ENCODE data around the gene PLXNB2.

The PLXNB2 gene

DNA sequence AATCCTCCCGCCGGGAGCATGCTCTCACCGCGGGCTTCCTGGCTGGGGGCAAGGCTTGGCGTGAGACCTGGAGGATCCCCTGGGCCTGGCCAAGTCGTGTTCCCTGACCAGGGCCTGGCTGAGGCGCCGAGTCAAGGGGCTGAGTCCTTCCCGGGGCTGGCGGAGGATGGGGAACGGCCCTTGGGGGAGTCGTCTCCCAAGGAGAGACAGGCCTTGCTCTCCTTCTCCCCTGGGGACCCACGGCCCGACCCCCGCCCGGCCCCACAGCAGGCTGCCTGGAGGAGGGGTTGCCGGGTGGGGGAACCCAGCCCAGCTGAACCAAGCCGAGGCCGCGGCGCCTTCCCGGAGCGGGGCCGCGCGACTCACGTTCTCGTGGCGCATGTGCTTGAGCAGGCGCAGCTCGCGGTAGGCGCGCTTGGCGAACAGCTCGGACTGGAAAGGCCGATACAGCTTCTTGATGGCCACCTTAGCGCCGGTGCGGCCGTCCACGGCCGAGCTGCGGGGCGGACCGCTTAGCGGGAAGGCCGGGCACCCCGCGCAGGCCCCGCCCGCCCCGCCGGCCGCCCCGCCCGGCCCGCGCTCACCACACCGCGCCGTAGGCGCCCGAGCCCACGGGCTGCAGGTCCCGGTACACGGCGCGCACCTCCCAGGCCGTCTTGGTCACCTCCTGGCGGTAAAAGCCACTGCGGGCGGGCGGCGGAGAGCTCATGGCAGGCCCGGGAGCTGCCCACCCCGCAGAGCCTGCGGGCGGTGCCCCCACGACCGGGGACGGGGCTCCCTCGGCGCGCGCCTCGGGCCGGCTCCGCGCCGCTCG is 46.4 kb downstream of the PLXNB2 start:
- peak; percentile 59 for DNase-seq
- in situ Hi-C loops (cut with HindIII; ENCODE audit: low pct_ligation_motif_present, low pct_unique_long_range_greater_than_20kb, low sequenced_read_pairs): no loop called here

- in situ Hi-C loops (cut with HindIII; ENCODE audit: low pct_ligation_motif_present, low pct_unique_long_range_greater_than_20kb, low sequenced_read_pairs): no loop called here
- DNase-seq: no peak
Measured at GRCh38 chr22:50260434-50260800, 47.0 kb downstream of the PLXNB2 start.

- no peak for DNase-seq
- in situ Hi-C loops (cut with HindIII; ENCODE audit: low pct_ligation_motif_present, low pct_unique_long_range_greater_than_20kb, low sequenced_read_pairs): no loop called here
Measured at GRCh38 chr22:50259302-50259701, 48.1 kb downstream of the PLXNB2 start.

DNA sequence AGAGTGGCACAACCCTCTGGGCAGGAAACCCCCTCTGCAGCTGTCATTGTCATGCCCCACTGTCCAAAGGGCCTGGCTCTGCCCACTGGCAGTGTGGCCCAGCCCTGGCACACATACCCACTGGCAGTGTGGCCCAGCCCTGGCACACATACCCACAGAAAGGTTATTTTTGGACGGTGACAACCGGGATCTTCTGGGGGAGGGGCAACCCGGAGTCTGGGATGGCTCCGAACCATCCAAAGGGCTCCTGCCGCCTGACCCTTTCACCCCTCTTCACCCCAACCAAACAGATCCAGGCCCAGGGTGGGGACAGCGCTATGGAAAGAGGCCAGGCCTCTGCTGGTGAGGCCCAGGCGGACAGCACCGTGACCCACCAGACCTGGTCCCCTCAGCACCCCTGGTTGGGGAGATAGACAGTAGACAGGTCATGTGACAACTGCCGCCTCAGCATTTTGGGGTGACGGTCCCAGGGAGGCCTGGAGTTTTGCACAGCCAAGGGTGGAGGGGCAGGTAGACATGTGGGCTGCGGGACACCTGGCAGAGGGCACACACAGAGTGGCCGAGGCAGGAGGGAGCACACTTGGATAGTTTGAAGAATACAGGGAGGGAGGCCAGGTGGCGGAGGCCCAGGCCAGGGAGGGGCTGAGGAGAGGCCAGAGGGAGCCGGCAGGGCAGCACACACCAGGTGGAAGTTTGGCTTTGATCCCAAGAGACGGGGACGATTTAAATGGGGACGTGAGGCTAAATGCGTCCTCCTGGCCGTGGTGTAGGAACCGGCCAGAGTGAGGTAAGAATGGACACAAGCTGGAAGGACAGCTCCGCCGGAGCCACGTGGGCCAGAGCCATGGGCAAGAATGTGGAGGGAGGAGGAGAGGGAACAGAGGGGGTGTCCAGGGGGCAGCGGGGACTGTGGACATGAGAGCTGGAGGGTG is 48.8 kb downstream of the PLXNB2 start:
- in situ Hi-C loops (cut with HindIII; ENCODE audit: low pct_ligation_motif_present, low pct_unique_long_range_greater_than_20kb, low sequenced_read_pairs): no loop called here
- no peak for DNase-seq

GRCh38 chr22:50257451-50258360 is 49.7 kb downstream of the PLXNB2 start:
- in situ Hi-C loops (cut with HindIII; ENCODE audit: low pct_ligation_motif_present, low pct_unique_long_range_greater_than_20kb, low sequenced_read_pairs): no loop called here
- no peak for DNase-seq

GRCh38 chr22:50257041-50257440 is 50.4 kb downstream of the PLXNB2 start:
- in situ Hi-C loops (cut with HindIII; ENCODE audit: low pct_ligation_motif_present, low pct_unique_long_range_greater_than_20kb, low sequenced_read_pairs): no loop called here
- no peak for DNase-seq

GRCh38 chr22:50256258-50256862 is 51.1 kb downstream of the PLXNB2 start:
- in situ Hi-C loops (cut with HindIII; ENCODE audit: low pct_ligation_motif_present, low pct_unique_long_range_greater_than_20kb, low sequenced_read_pairs): no loop called here
- no peak for DNase-seq

- DNase-seq: no peak
- in situ Hi-C loops (cut with HindIII; ENCODE audit: low pct_ligation_motif_present, low pct_unique_long_range_greater_than_20kb, low sequenced_read_pairs): no loop called here
Measured at GRCh38 chr22:50255607-50256006, 51.8 kb downstream of the PLXNB2 start.

GRCh38 chr22:50255099-50255498 is 52.3 kb downstream of the PLXNB2 start:
- in situ Hi-C loops (cut with HindIII; ENCODE audit: low pct_ligation_motif_present, low pct_unique_long_range_greater_than_20kb, low sequenced_read_pairs): no loop called here
- DNase-seq: no peak

DNA sequence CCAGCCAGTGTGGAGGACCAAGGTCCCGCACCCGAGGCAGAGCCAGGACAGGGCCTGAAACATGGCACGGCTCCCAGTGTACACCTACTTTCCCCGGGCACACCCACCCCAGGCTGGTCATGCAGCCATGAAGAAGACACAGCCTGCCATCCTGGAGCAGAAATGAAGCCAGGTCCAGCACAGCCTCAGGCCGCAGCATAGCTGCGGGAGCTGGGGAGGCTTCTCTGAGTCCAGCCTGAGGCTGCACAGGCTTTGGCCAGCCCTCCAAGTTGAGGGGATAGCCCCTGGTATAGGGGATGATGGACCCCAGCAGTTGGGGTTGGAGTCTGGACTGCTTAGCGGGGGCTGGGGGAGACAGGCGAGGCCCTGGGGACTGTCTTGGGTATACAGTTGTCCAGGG is 53.5 kb downstream of the PLXNB2 start:
- no peak for DNase-seq
- in situ Hi-C loops (cut with HindIII; ENCODE audit: low pct_ligation_motif_present, low pct_unique_long_range_greater_than_20kb, low sequenced_read_pairs): no loop called here

- no peak for DNase-seq
- in situ Hi-C loops (cut with HindIII; ENCODE audit: low pct_ligation_motif_present, low pct_unique_long_range_greater_than_20kb, low sequenced_read_pairs): no loop called here
Measured at GRCh38 chr22:50253046-50253915, 54.2 kb downstream of the PLXNB2 start.

DNA sequence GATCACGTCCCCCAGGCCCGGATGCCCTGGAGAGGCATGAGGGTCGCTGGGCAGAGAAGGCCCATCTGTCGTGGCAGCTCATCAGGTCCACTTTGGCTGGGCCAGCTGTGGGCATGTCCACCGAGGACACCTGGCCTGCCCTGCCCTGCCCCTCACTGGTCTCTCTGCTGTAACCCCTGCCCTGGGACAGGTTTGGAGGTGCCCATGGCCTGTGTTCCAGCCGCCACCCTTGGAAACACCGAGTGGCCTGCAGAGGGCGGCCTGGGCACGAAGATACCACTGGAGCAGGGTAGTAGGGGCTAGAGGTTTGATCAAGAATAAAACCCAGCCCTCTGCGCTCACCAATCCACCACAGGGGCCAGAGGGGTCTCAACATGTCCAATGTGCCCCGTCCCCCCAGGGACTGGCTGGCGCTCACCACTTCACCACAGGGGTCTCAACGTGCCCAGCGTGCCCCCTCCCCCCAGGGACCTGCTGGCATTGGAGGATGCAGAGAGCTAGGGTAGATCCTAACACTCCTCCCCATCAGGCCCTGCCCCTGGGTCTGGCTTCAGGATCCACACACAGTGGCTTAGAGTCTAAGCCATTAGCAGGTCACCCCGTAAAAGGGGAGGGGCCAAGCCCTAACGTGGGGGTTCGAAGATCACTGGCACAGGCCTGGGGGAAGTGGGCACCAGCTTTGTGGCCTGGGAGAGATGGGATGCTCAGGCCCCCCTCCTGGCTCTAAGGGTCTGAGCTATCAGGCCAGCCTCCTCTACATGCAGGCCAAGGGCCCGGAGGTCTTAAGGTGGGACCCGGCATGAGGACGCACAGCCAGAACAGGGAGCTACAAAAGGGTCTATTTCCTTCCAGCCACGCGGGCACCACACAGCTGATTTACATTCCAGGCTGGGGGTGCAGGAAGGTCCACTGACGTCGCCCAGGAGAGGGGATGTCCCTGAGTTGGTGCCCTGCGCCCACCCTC is 55.1 kb downstream of the PLXNB2 start:
- in situ Hi-C loops (cut with HindIII; ENCODE audit: low pct_ligation_motif_present, low pct_unique_long_range_greater_than_20kb, low sequenced_read_pairs): no loop called here
- DNase-seq: peak; percentile 65

GRCh38 chr22:50251477-50252081 is 55.9 kb downstream of the PLXNB2 start:
- DNase-seq: no peak
- in situ Hi-C loops (cut with HindIII; ENCODE audit: low pct_ligation_motif_present, low pct_unique_long_range_greater_than_20kb, low sequenced_read_pairs): no loop called here

DNA sequence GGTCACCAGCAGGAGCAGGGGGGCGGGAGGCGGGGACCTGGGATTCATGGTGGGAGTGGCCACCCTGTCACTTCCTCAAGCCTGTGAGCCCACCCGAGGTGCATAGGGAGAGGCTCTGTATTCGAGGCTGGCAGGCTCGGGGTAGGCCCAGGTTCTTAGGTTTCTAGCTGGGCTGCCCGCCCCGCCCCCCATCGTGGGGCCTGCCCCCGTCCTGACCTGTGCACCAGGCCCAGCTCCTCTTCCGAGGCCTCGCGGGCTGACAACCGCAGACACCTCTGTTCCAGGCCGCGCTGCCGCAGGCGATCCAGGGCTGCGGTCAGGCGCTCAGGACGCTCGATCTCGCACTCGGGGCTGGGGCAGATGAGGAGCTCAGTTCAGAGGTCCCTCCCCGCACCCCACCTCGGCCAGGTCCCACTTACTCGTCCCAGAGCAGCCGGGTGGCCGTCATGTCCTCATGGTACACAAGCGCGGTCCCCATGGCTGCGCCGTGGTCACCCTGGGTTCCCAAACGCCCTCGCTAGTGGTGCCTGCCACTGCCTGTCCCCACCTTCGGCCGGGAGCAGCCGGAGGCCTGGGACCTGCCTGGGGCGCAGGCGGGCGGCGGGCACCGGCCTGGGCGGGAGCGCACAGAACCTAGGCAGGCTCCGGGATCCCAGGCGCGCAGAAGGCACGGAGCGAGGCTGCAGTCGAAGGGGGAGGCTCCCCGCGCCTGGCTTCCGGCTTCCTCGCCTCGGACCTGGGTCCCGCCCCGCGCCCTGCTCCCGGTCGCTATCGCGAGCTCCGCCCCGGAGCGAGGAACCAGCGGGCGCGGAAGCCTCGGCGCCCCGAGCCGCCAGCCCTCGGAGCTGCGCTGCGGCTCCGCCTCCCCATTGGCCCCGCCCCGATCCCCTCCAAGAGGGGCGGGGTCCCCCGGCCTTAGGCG is 56.6 kb downstream of the PLXNB2 start, which contains the start of gene HDAC10:
Gene HDAC10 (minus strand): TSS at position 711 of the 922 bp plus-strand sequence. CDS start 233 bp downstream, at position 478.
- peak; percentile 83 for DNase-seq
- in situ Hi-C loops (cut with HindIII; ENCODE audit: low pct_ligation_motif_present, low pct_unique_long_range_greater_than_20kb, low sequenced_read_pairs): no loop called here

DNA sequence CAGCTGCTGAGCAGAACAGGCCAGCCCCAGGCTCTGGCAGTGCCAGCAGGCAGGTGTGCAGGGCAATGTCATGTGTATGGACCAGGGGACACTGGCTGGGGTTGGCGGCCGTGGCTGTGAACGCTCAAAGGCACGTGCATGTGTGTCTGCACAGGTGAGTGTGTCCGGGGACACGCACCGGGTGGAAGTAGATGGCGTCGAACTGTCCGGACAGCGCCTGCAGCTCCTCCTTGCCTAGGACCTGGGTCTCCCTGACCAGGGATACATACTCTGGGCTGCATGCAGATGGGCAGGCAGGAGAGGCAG is 57.2 kb downstream of the PLXNB2 start:
- in situ Hi-C loops (cut with HindIII; ENCODE audit: low pct_ligation_motif_present, low pct_unique_long_range_greater_than_20kb, low sequenced_read_pairs): no loop called here
- DNase-seq: no peak
